H1 (cell line): ENCODE measurements around the gene APEX2. TPM values are rescaled to one million over a fixed set of nuclear protein-coding genes. Genes with fewer than 3 reads are reported as not detected.

ENCODE experiments used
- CTCF ChIA-PET: fragments of 300-600 bp; sonication (Branson Sonifier 250); formaldehyde crosslinking; loops from one replicate; lab custom pipeline; 2021; ENCODE audit not compliant: partially characterized antibody; lab: Charles Lee
- POLR2A ChIA-PET: fragments of 300-600 bp; sonication (Branson Sonifier 250); formaldehyde crosslinking; loops from one replicate; lab custom pipeline; 2021; ENCODE audit warnings: inconsistent platforms; ENCODE audit not compliant: partially characterized antibody; lab: Charles Lee
- DNase-seq, 2 experiments: peaks; one replicate each; pipeline versions ENCODE4 v3.0.0 to v3.0.0-alpha.2; 2010 to 2022; ENCODE audit warnings: low spot score in 2 of 2, low read depth in 1 of 2, mixed read lengths in 1 of 2
- FAIRE-seq: peaks from 2 replicates; lab custom pipeline; 2011; peaks lifted over from hg19 to GRCh38; lab: Jason Lieb, UNC
- H2AFZ ChIP-seq: 2 replicates; pipeline ENCODE4 v1.8.1; 2012; ENCODE audit warnings: low read length, inconsistent platforms
- H2AK5ac ChIP-seq: 2 replicates; pipeline ENCODE4 v1.6.1; 2013; ENCODE audit warnings: low read depth, low read length
- H2BK120ac ChIP-seq: replicated peaks from 2 replicates; pipeline ENCODE3; 2013; ENCODE audit warnings: low read depth, low read length, inconsistent platforms
- H2BK12ac ChIP-seq: 2 replicates; pipeline ENCODE4 v1.6.1; 2013; ENCODE audit warnings: low read depth, low read length
- H2BK15ac ChIP-seq: 2 replicates; pipeline ENCODE4 v1.6.1; 2013; ENCODE audit warnings: low read length
- H2BK20ac ChIP-seq: 2 replicates; pipeline ENCODE4 v1.6.1; 2013; ENCODE audit warnings: low read length
- H2BK5ac ChIP-seq: 2 replicates; pipeline ENCODE4 v1.6.1; 2013; ENCODE audit warnings: low read depth, low read length
- H3K14ac ChIP-seq: 2 replicates; pipeline ENCODE4 v1.6.1; 2013; ENCODE audit warnings: inconsistent platforms; ENCODE audit not compliant: insufficient read length
- H3K18ac ChIP-seq: 2 replicates; pipeline ENCODE4 v1.6.1; 2013; ENCODE audit warnings: low read length; ENCODE audit errors: extremely low read depth
- H3K23ac ChIP-seq: 2 replicates; pipeline ENCODE4 v1.6.1; 2013; ENCODE audit warnings: inconsistent platforms; ENCODE audit not compliant: insufficient read length
- H3K23me2 ChIP-seq: 2 replicates; pipeline ENCODE4 v1.6.1; 2013; ENCODE audit warnings: low read depth, low read length
- H3K27ac ChIP-seq: 2 replicates; pipeline ENCODE4 v1.6.1; 2011; ENCODE audit warnings: low read depth, low read length, inconsistent platforms
- H3K27me3 ChIP-seq, 4 experiments: replicated peaks in 1 of 4; 1 replicate in 1 of 4; 2 replicates in 3 of 4; pipeline versions ENCODE4 v1.6.1 to v1.8.1; 2011 to 2013; ENCODE audit warnings: low read length in 3 of 4, mild to moderate bottlenecking in 3 of 4, inconsistent platforms in 2 of 4, mixed read lengths in 2 of 4, moderate library complexity in 1 of 4; ENCODE audit not compliant: control insufficient read depth in 3 of 4, insufficient read depth in 3 of 4; ENCODE audit errors: extremely low read depth in 1 of 4
- H3K36me3 ChIP-seq, 4 experiments: 2 replicates each; pipeline versions ENCODE4 v1.6.1 to v1.8.1; 2011 to 2013; ENCODE audit warnings: mild to moderate bottlenecking in 4 of 4, low read length in 3 of 4, moderate library complexity in 2 of 4, control low read depth in 1 of 4, inconsistent platforms in 1 of 4; ENCODE audit not compliant: insufficient read depth in 4 of 4, control insufficient read depth in 2 of 4
- H3K4ac ChIP-seq: replicated peaks from 2 replicates; pipeline ENCODE3; 2013; ENCODE audit warnings: low read length, low read depth, mixed read lengths, inconsistent platforms; ENCODE audit not compliant: insufficient read length
- H3K4me1 ChIP-seq, 4 experiments: replicated peaks in 1 of 4; 1 replicate in 1 of 4; 2 replicates in 3 of 4; pipeline versions ENCODE4 v1.6.1 to v1.8.1; 2011 to 2013; ENCODE audit warnings: low read length in 3 of 4, inconsistent platforms in 2 of 4, mixed read lengths in 1 of 4; ENCODE audit not compliant: insufficient read depth in 4 of 4, control insufficient read depth in 3 of 4
- H3K4me2 ChIP-seq, 2 experiments: 2 replicates each; pipeline versions ENCODE4 v1.6.1 to v1.8.1; 2011 to 2013; ENCODE audit warnings: low read depth in 2 of 2, low read length in 2 of 2, control low read depth in 1 of 2, inconsistent platforms in 1 of 2, mild to moderate bottlenecking in 1 of 2; ENCODE audit not compliant: insufficient read depth in 1 of 2
- H3K4me3 ChIP-seq, 4 experiments: fragments of 200-600, 300-600 bp in 1 of 4; sonication (generic), shearing (Covaris generic), sonication (Bioruptor Twin) in 1 of 4; 2 replicates each; pipeline versions ENCODE4 v1.5.1 to v1.8.1; 2011 to 2016; ENCODE audit warnings: low read length in 4 of 4, low read depth in 3 of 4, control low read depth in 2 of 4, inconsistent platforms in 2 of 4, mild to moderate bottlenecking in 2 of 4, mixed read lengths in 1 of 4, moderate library complexity in 1 of 4; ENCODE audit not compliant: insufficient read depth in 2 of 4; ENCODE audit errors: extremely low read depth in 1 of 4
- H3K56ac ChIP-seq: replicated peaks from 2 replicates; pipeline ENCODE3; 2013; ENCODE audit warnings: low read depth, mild to moderate bottlenecking, mixed read lengths, low read length, inconsistent platforms; ENCODE audit not compliant: insufficient read length
- H3K79me1 ChIP-seq: 2 replicates; pipeline ENCODE4 v1.6.1; 2013; ENCODE audit warnings: low read depth, low read length, control low read depth
- H3K79me2 ChIP-seq, 2 experiments: 2 replicates each; pipeline versions ENCODE4 v1.6.1 to v1.8.1; 2012 to 2013; ENCODE audit warnings: low read length in 2 of 2, mild to moderate bottlenecking in 2 of 2, inconsistent platforms in 1 of 2; ENCODE audit not compliant: insufficient read depth in 2 of 2, control insufficient read depth in 1 of 2
- H3K9ac ChIP-seq, 4 experiments: replicated peaks in 1 of 4; 1 replicate in 1 of 4; 2 replicates in 3 of 4; pipeline versions ENCODE4 v1.6.1 to v1.8.1; 2011 to 2013; ENCODE audit warnings: low read depth in 3 of 4, low read length in 3 of 4, control low read depth in 2 of 4, mild to moderate bottlenecking in 2 of 4, moderate library complexity in 2 of 4, inconsistent platforms in 1 of 4; ENCODE audit errors: extremely low read depth in 1 of 4
- H3K9me3 ChIP-seq, 2 experiments: 2 replicates each; pipeline versions ENCODE4 v1.6.1 to v1.8.1; 2012 to 2013; ENCODE audit warnings: mild to moderate bottlenecking in 2 of 2, moderate library complexity in 2 of 2, control low read depth in 1 of 2, inconsistent platforms in 1 of 2, low read depth in 1 of 2, low read length in 1 of 2, mixed read lengths in 1 of 2; ENCODE audit not compliant: insufficient read depth in 2 of 2
- H4K20me1 ChIP-seq, 2 experiments: replicated peaks in 1 of 2; 2 replicates each; pipeline versions ENCODE3 to v1.8.1; 2011 to 2013; ENCODE audit warnings: inconsistent platforms in 2 of 2, low read length in 2 of 2, mild to moderate bottlenecking in 1 of 2; ENCODE audit not compliant: insufficient read depth in 2 of 2, control insufficient read depth in 1 of 2
- H4K5ac ChIP-seq: 2 replicates; pipeline ENCODE4 v1.6.1; 2013; ENCODE audit warnings: low read length, low read depth, mixed read lengths, inconsistent platforms; ENCODE audit not compliant: insufficient read length
- H4K8ac ChIP-seq: 2 replicates; pipeline ENCODE4 v1.8.0; 2013; ENCODE audit warnings: mild to moderate bottlenecking, moderate library complexity, low read length, inconsistent platforms; ENCODE audit not compliant: insufficient read depth; ENCODE audit errors: extremely low read depth
- H4K91ac ChIP-seq: replicated peaks from 2 replicates; pipeline ENCODE3; 2013; ENCODE audit warnings: low read length, mixed read lengths, inconsistent platforms; ENCODE audit not compliant: insufficient read length
- BRCA1 ChIP-seq: IDR thresholded peaks from 2 replicates; pipeline ENCODE4 v1.6.1; 2012; ENCODE audit warnings: low read depth, low read length, improper control_type of control experiment
- CBX8 ChIP-seq: fragments of 300-800, 300-1000 bp; sonication (generic); IDR thresholded peaks from 2 replicates; pipeline ENCODE4 v1.7.1; 2016; ENCODE audit warnings: low read depth, low read length, borderline replicate concordance
- FOSL1 ChIP-seq: IDR thresholded peaks from 2 replicates; pipeline ENCODE4 v1.6.1; 2011; ENCODE audit warnings: mild to moderate bottlenecking, low read depth, low read length, moderate library complexity; ENCODE audit not compliant: insufficient read depth
- HDAC2 ChIP-seq, 2 experiments: fragments of 300-600 bp in 1 of 2; sonication (generic) in 1 of 2; IDR thresholded peaks; 2 replicates each; pipeline ENCODE4 v1.6.1; 2011 to 2012; ENCODE audit warnings: low read depth in 2 of 2, low read length in 2 of 2, mild to moderate bottlenecking in 2 of 2, moderate library complexity in 2 of 2, borderline replicate concordance in 1 of 2, inconsistent platforms in 1 of 2
- SIX5 ChIP-seq: IDR thresholded peaks from 2 replicates; pipeline ENCODE4 v1.6.1; 2011; ENCODE audit warnings: mild to moderate bottlenecking, low read depth, low read length
- SP1 ChIP-seq: IDR thresholded peaks from 2 replicates; pipeline ENCODE4 v1.6.1; 2011; ENCODE audit warnings: low read depth, low read length
- SRF ChIP-seq: IDR thresholded peaks from 2 replicates; pipeline ENCODE4 v1.6.1; 2011; ENCODE audit warnings: mild to moderate bottlenecking, low read depth, low read length, moderate library complexity
- polyA plus RNA-seq, 7 experiments: library from polyadenylated mRNA; depleted of rRNA in 3 of 7; stranded (reverse) in 5 of 7; unstranded in 2 of 7; fragments of >200 nt in 5 of 7; fragments of 200-250 nt in 2 of 7; gene quantifications; 1 replicate in 5 of 7; 2 replicates in 1 of 7; 4 replicates in 1 of 7; pipeline versions ENCODE4 v1.2.1 to v1.2.3, GENCODE V29; 2011 to 2013; ENCODE audit warnings: missing spikeins in 2 of 7, mixed read lengths in 2 of 7
- total RNA-seq: library from RNA; stranded (reverse); fragmentation: NEBNext Ultra II Directional; extraction: Animal tissue kit (Norgen Biotek cat#: 25700); gene quantifications from 2 replicates; pipeline ENCODE4 v1.2.1, GENCODE V29; 2021
- TF ChIP-seq, protein P1 (sequence below): IDR thresholded peaks from 2 replicates; pipeline ENCODE4 v1.6.1; 2011; ENCODE audit warnings: low read length, improper control_type of control experiment
- TF ChIP-seq, protein P2 (sequence below): IDR thresholded peaks from 2 replicates; pipeline ENCODE4 v1.6.1; 2012; ENCODE audit warnings: low read length, inconsistent platforms

APEX2 gene
- total and polyA plus RNA-seq, 2 of the 8 experiments (the other 6 are each of a cell fraction or from before 2014, with no cell fraction given): 18.9 to 36.4 TPM

DNA sequence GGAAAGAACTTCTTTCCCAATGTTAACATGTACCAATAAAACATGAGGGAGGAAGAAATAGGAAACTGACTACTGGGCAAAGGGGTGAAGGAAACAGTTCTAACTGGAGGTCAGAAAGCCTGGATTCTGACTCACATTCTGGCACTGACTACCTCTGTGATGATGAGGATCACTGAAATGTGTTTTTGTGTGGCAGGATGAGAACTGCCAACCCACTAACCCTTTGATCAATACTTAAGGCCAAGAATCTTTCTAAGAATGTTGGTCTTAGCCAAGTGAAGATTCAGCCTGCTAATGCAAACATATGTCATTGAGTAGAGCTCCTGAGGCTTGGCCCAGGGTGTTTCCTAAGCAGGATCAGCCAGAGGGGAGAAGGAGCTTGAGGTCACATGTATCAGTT is 26.0 kb downstream of the APEX2 start:
- H3K36me3 ChIP-seq: no peaks in the 10 kb centered on the region
- no peak overlapping the region for H4K5ac ChIP-seq
- H3K27ac ChIP-seq: no peak overlapping the region
- H2BK12ac ChIP-seq: no peak overlapping the region
- TF ChIP-seq FOSL1 (no peak), HDAC2 (IDR thresholded peaks at IDR 0.05; ENCODE audit: borderline replicate concordance in 1 of 2, low read depth in 2 of 2, low read length in 2 of 2) (no peak), SP1 (no peak), BRCA1 (no peak), SRF (no peak), CBX8 (no peak), SIX5 (no peak)
- TF ChIP-seq, protein P1, sequence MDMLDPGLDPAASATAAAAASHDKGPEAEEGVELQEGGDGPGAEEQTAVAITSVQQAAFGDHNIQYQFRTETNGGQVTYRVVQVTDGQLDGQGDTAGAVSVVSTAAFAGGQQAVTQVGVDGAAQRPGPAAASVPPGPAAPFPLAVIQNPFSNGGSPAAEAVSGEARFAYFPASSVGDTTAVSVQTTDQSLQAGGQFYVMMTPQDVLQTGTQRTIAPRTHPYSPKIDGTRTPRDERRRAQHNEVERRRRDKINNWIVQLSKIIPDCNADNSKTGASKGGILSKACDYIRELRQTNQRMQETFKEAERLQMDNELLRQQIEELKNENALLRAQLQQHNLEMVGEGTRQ: no peak
- TF ChIP-seq, protein P2, sequence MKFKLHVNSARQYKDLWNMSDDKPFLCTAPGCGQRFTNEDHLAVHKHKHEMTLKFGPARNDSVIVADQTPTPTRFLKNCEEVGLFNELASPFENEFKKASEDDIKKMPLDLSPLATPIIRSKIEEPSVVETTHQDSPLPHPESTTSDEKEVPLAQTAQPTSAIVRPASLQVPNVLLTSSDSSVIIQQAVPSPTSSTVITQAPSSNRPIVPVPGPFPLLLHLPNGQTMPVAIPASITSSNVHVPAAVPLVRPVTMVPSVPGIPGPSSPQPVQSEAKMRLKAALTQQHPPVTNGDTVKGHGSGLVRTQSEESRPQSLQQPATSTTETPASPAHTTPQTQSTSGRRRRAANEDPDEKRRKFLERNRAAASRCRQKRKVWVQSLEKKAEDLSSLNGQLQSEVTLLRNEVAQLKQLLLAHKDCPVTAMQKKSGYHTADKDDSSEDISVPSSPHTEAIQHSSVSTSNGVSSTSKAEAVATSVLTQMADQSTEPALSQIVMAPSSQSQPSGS: no peak
- TF ChIP-seq, all 59 proteins: peak for 0
- CTCF ChIA-PET: no interaction called here
- no peak overlapping the region for H2BK15ac ChIP-seq
- H3K9ac ChIP-seq: no peak overlapping the region
- H4K8ac ChIP-seq: no peak overlapping the region
- no peak overlapping the region for H2AK5ac ChIP-seq
- peaks cover 0 to 3% (median 0%) of the 10 kb centered on the region in 4 experiments; a peak in 1 of 7 replicates for H3K4me1 ChIP-seq
- H3K18ac ChIP-seq: no peak overlapping the region
- H3K4ac ChIP-seq: no peak overlapping the region
- no peak overlapping the region for H2BK120ac ChIP-seq
- DNase-seq (no peak), FAIRE-seq (no peak)
- no peaks in the 10 kb centered on the region for H3K23me2 ChIP-seq
- no peak overlapping the region for H3K4me3 ChIP-seq
- no peak overlapping the region for H3K23ac ChIP-seq
- no peaks in the 10 kb centered on the region for H3K9me3 ChIP-seq
- POLR2A ChIA-PET: no interaction called here
- no peak overlapping the region for H2BK5ac ChIP-seq
- no peak overlapping the region for H3K4me2 ChIP-seq
- no peaks in the 10 kb centered on the region for H3K79me2 ChIP-seq
- H3K14ac ChIP-seq: no peak overlapping the region
- no peaks in the 10 kb centered on the region for H4K20me1 ChIP-seq
- no peaks in the 10 kb centered on the region for H3K27me3 ChIP-seq
- no peak overlapping the region for H3K56ac ChIP-seq
- H2AFZ ChIP-seq: no peak overlapping the region
- H3K79me1 ChIP-seq: no peaks in the 10 kb centered on the region
- no peak overlapping the region for H4K91ac ChIP-seq
- no peak overlapping the region for H2BK20ac ChIP-seq
